Endodermal cell (in vitro differentiated cells): Measurements from ENCODE around the gene ANXA7. TPM values are rescaled to one million over a fixed set of nuclear protein-coding genes. Genes with fewer than 3 reads are reported as not detected.

Experiments
- DNase-seq: peaks from one replicate; pipeline ENCODE4 v3.0.0-alpha.2; 2017
- H3K27ac ChIP-seq: 2 replicates; pipeline ENCODE4 v1.5.1; 2013; ENCODE audit warnings: mild to moderate bottlenecking, low read depth, low read length, moderate library complexity
- H3K27me3 ChIP-seq: 2 replicates; pipeline ENCODE4 v1.6.1; 2013; ENCODE audit warnings: mild to moderate bottlenecking, low read length, moderate library complexity; ENCODE audit not compliant: insufficient read depth, control insufficient read depth, poor library complexity, severe bottlenecking
- H3K36me3 ChIP-seq: 2 replicates; pipeline ENCODE4 v1.7.0; 2013; ENCODE audit warnings: mild to moderate bottlenecking, low read length, moderate library complexity; ENCODE audit not compliant: control insufficient read depth, insufficient read depth
- H3K4me1 ChIP-seq: one replicate; pipeline ENCODE4 v1.7.0; 2013; ENCODE audit warnings: low read length; ENCODE audit not compliant: control insufficient read depth, insufficient read depth
- H3K4me3 ChIP-seq: 2 replicates; pipeline ENCODE4 v1.5.1; 2013; ENCODE audit warnings: mild to moderate bottlenecking, low read length, moderate library complexity
- H3K9ac ChIP-seq: 2 replicates; pipeline ENCODE4 v1.6.1; 2013; ENCODE audit warnings: mild to moderate bottlenecking, low read length, moderate library complexity; ENCODE audit not compliant: poor library complexity, severe bottlenecking; ENCODE audit errors: extremely low read depth
- H3K9me3 ChIP-seq: 2 replicates; pipeline ENCODE4 v1.6.1; 2013; ENCODE audit warnings: mild to moderate bottlenecking, low read length, moderate library complexity; ENCODE audit not compliant: control insufficient read depth
- H3K27ac Mint-ChIP-seq: 2 replicates; pipeline ENCODE4 v1.8.0; 2020; ENCODE audit warnings: mixed read lengths
- H3K27me3 Mint-ChIP-seq: 2 replicates; pipeline ENCODE4 v1.8.0; 2021; ENCODE audit warnings: mild to moderate bottlenecking, mixed read lengths; ENCODE audit not compliant: insufficient read depth
- H3K36me3 Mint-ChIP-seq: 2 replicates; pipeline ENCODE4 v1.8.0; 2020; ENCODE audit warnings: low read depth, mixed read lengths
- H3K4me1 Mint-ChIP-seq: 2 replicates; pipeline ENCODE4 v1.8.0; 2020; ENCODE audit warnings: mixed read lengths
- H3K4me3 Mint-ChIP-seq: 2 replicates; pipeline ENCODE4 v1.8.0; 2020; ENCODE audit warnings: mild to moderate bottlenecking, moderate library complexity, mixed read lengths
- H3K9me3 Mint-ChIP-seq: 2 replicates; pipeline ENCODE4 v1.8.0; 2020; ENCODE audit warnings: mild to moderate bottlenecking, mixed read lengths
- CTCF ChIP-seq: fragments of 200-600 bp; sonication (generic); conservative IDR thresholded peaks from 2 replicates; pipeline ENCODE4 v1.5.0; 2021; ENCODE audit warnings: antibody characterized with exemption, mild to moderate bottlenecking
- WGBS, 2 experiments: methylation state at CpG; one replicate each; pipeline versions ENCODE4 v1.1.5 to v1.1.7; 2013; ENCODE audit warnings: missing lambda C conversion rate in 2 of 2, mixed read lengths in 1 of 2; ENCODE audit not compliant: insufficient coverage in 1 of 2, insufficient read length in 1 of 2; 5-methylcytosine and 5-hydroxymethylcytosine counted together
- total RNA-seq, 2 donors: library from RNA; stranded (reverse); fragmentation: NEBNext Ultra II Directional in 1 of 2; extraction: Animal tissue kit (Norgen Biotek cat#: 25700) in 1 of 2; gene quantifications; 2 replicates in 1 of 2; 3 replicates in 1 of 2; pipeline ENCODE4 v1.2.1, GENCODE V29; 2021

ANXA7 gene
- total RNA-seq, 2 donors from 2014 or later = 69.2 to 82.3 TPM

- 97% methylated on average over 4 of the region's 4 CpGs; no CpG with 5 or more reads in 1 of the 2 experiments for WGBS, 2 experiments
- H3K9me3 Mint-ChIP-seq = no peaks in the 10 kb centered on the region
- no peak overlapping the region for H3K4me3 ChIP-seq
- no peaks in the 10 kb centered on the region for H3K4me1 Mint-ChIP-seq
- peaks cover 6% of the 10 kb centered on the region for H3K9me3 ChIP-seq
- TF ChIP-seq CTCF = no peak
- H3K36me3 ChIP-seq = peaks cover 75% of the 10 kb centered on the region
- H3K4me1 ChIP-seq = no peaks in the 10 kb centered on the region
- H3K27me3 Mint-ChIP-seq = no peaks in the 10 kb centered on the region
- H3K9ac ChIP-seq = no peak overlapping the region
- peaks cover 55% of the 10 kb centered on the region for H3K36me3 Mint-ChIP-seq
- DNase-seq = no peak
- no peak overlapping the region for H3K27ac Mint-ChIP-seq
- no peak overlapping the region for H3K27ac ChIP-seq
- no peak overlapping the region for H3K4me3 Mint-ChIP-seq
- no peaks in the 10 kb centered on the region for H3K27me3 ChIP-seq
These were observed 12.5 kb upstream of the ANXA7 start for GRCh38 chr10:73426318-73426717.

DNA sequence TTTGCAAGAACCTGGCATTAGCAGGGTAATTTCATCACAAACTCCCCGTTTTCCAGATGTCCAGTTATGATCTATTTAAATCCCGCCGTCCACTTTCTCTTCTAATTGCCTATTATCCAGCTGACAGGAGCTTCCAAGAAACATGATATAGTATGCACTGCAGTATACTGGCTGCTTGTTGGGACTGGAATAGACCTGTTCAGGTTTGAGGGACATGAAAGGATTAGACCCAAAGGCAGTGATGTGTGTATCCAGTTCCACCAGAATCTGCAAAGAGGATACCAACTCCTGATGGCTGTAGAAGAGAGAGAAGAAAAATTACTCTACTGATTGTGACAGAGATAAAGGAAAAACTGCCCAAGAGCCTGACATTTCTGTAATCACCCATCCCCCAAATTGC, 10.6 kb upstream of the ANXA7 start:
- Mint-ChIP-seq H3K4me1 (no peaks in the 10 kb centered on the region), H3K27ac (no peak overlapping the region), H3K9me3 (no peaks in the 10 kb centered on the region), H3K36me3 (peaks cover 51% of the 10 kb centered on the region), H3K4me3 (no peak overlapping the region), H3K27me3 (no peaks in the 10 kb centered on the region)
- Histone ChIP-seq H3K4me3 (no peak overlapping the region), H3K27ac (no peak overlapping the region), H3K9ac (no peak overlapping the region), H3K27me3 (no peaks in the 10 kb centered on the region), H3K4me1 (no peaks in the 10 kb centered on the region), H3K36me3 (peaks cover 59% of the 10 kb centered on the region), H3K9me3 (no peaks in the 10 kb centered on the region)
- TF ChIP-seq CTCF = no peak
- WGBS, 2 experiments = 91 to 100% methylated on average over 2 to 3 of the region's 3 CpGs
- no peak for DNase-seq

DNA sequence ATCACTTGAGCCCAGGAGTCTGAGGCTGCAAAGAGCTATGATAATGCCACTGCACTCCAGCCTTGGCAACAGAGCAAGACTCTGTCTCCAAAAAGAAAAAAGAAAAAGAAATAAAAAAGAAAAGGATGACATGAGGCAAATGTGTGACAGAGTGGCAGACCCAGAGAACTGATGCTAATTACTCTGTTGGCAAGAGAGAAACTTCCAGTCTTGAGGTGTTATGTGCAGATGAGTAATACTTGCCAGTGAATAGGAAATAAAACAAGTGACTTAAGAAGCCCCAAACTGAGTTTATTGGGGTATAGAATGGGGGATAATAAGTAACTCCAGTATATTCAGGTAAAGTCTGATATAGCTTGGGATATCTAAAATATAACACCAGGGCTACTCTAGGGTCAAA, 9.5 kb upstream of the ANXA7 start:
- no peak overlapping the region for H3K4me3 Mint-ChIP-seq
- H3K27ac Mint-ChIP-seq = no peak overlapping the region
- Histone ChIP-seq H3K27me3 (no peaks in the 10 kb centered on the region), H3K36me3 (peaks cover 54% of the 10 kb centered on the region), H3K4me3 (no peak overlapping the region), H3K4me1 (no peaks in the 10 kb centered on the region), H3K27ac (no peak overlapping the region), H3K9ac (no peak overlapping the region), H3K9me3 (no peaks in the 10 kb centered on the region)
- no peaks in the 10 kb centered on the region for H3K9me3 Mint-ChIP-seq
- peaks cover 51% of the 10 kb centered on the region for H3K36me3 Mint-ChIP-seq
- peaks cover 3% of the 10 kb centered on the region for H3K4me1 Mint-ChIP-seq
- DNase-seq = no peak
- TF ChIP-seq CTCF = no peak
- no peaks in the 10 kb centered on the region for H3K27me3 Mint-ChIP-seq
